GM12864 (cell line): ENCODE data around the gene MBD3.
"Not testable (repeated sequence)": the region's sequence is repeated elsewhere in the genome, so short reads cannot be mapped to it uniquely, and the experiment has no call there.

Experiments
- DNase-seq: peaks from one replicate; pipeline ENCODE4 v3.0.0-alpha.2; 2011; ENCODE audit warnings: low read depth
- H3K4me3 ChIP-seq: 2 replicates; pipeline ENCODE4 v1.5.1; 2011; ENCODE audit warnings: mild to moderate bottlenecking, low read depth, low read length, control low read depth
- TF ChIP-seq, protein P1 (sequence below): IDR thresholded peaks from 2 replicates; pipeline ENCODE4 v1.5.1; 2011; ENCODE audit warnings: low read depth, mild to moderate bottlenecking, moderate library complexity, low read length, control low read depth, inconsistent platforms; ENCODE audit errors: missing control alignments

Gene MBD3

DNA sequence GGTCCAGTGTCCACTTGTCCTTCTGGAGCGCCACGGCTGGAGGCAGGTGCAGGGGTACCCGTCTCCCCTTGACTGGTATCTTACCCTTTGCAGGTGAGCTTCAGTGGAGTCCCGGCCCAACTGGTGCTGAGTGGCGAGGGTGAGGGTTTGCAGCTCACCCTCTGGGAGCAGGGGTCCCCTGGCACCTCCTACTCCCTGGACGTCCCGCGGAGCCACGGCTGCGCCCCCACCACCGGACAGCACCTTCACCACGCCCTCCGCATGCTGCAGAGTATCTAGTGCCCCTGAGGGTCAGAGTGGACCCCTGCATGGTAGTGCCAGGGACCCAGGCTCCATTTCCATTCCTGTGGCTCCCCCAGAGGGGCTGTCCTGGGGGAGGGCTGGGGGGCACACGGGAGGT lies 57.7 kb downstream of the MBD3 start:
- DNase-seq, result no peak
- TF ChIP-seq, protein P1, sequence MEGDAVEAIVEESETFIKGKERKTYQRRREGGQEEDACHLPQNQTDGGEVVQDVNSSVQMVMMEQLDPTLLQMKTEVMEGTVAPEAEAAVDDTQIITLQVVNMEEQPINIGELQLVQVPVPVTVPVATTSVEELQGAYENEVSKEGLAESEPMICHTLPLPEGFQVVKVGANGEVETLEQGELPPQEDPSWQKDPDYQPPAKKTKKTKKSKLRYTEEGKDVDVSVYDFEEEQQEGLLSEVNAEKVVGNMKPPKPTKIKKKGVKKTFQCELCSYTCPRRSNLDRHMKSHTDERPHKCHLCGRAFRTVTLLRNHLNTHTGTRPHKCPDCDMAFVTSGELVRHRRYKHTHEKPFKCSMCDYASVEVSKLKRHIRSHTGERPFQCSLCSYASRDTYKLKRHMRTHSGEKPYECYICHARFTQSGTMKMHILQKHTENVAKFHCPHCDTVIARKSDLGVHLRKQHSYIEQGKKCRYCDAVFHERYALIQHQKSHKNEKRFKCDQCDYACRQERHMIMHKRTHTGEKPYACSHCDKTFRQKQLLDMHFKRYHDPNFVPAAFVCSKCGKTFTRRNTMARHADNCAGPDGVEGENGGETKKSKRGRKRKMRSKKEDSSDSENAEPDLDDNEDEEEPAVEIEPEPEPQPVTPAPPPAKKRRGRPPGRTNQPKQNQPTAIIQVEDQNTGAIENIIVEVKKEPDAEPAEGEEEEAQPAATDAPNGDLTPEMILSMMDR, result no peak
- H3K4me3 ChIP-seq, result no peak overlapping the region

DNA sequence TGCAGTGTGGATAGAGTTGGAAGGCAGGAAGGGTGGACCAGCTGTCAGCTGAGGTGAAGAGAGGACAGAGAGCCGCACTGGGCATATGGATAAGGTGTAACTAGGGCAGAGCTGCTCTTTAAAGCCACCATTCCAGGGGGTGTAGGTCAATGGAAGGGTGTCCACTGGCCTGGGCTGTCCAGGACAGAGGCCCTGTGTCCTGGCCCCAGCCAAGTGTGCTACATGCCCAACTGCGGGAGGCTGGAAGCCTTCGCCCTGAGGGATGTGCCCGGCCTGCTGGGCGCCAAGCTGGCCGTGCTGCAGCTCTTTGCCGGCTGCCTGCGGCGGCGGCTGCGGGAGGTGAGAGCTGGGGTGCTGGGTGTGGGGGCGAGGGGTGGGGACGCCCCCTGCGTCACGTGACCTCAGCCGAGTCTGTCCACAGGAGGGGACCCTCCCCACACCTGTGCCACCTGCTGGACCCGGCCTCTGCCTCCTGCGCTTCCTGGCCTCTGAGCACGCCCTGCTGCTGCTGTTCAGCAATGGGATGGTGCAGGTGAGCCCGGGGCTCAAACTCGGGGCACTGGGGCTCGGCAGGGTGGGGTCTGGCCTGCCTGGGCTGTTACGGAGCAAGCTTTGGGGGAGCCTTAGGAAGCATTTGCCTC lies 59.0 kb downstream of the MBD3 start:
- H3K4me3 ChIP-seq, result no peak overlapping the region
- TF ChIP-seq, protein P1, result no peak
- DNase-seq, result no peak

DNA sequence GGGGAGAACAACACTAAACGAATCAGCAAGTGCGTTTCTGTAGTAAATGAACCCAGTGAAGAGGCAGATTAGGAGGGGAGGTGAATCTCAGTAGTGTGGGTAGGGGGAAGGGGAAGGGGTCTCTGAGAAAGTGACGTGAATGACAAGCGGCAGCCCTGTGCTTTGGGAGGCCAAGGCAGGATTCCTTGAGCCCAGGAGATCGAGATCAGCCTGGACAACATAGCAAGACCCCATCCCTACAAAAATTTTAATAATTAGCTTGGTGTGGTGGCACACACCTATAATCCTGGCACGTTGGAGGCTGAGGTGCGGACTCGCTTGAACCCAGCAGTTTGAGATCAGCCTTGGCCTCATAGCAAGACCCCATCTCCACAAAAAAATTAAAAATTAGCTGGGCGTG lies 60.7 kb downstream of the MBD3 start:
- no peak overlapping the region for H3K4me3 ChIP-seq
- TF ChIP-seq, protein P1, result no peak
- no peak for DNase-seq

DNA sequence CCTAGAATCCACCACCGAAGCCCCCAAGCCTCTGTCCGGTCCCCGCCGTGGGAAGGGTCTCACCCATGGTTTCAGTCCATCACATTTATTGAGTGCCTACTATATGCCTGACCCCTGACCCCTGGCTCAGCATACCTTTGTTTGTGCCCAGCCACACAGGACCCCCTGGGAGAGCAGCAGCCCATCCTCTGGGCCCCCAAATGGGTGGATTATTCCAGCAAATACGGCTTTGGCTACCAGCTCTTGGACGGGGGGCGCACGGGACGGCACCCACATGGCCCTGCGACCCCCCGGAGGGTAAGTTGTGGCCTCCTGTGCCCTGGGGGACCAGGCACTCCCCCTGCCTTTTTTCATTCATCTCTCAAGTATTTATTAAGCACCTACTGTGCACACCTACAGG lies 61.1 kb downstream of the MBD3 start:
- DNase-seq, result no peak
- H3K4me3 ChIP-seq, result no peak overlapping the region
- TF ChIP-seq, protein P1, result no peak

DNA sequence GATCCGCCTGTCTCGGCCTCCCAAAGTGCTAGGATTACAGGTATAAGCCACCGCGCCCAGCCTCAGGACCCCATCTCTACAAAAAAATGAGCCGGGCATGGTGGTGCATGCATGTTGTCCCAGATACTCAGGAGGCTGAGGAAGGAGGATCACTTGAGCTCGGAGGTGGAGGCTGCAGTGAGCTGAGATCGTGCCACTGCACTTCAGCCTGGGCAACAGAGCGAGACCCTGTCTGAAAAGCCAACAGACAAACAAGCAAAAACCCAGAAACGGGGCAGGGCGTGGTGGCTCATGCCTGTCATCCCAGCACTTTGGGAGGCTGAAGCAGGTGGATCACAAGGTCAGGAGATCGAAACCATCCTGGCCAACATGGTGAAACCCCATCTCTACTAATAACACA lies 61.8 kb downstream of the MBD3 start:
- H3K4me3 ChIP-seq, DNase-seq: not testable (repeated sequence)

DNA sequence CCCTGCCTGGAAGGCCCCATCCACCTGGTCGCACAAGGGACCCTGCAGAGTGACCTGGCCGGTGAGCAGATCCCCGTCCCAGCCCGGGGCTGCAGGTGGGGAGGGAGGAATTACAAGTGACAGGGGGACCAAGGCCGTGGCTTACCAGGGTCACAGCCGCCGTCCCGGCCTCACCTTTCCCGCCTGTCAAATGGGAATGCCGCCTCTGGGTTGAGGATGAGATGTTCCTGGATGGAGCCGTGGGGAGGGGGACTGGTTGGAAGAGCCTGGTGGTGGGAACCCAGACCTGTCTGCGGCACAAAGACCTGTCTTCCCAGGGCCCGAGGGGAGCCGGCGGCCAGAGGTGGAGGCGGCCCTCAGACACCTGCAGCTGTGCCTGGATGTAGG lies 63.2 kb downstream of the MBD3 start:
- H3K4me3 ChIP-seq, result no peak overlapping the region
- TF ChIP-seq, protein P1, result no peak
- no peak for DNase-seq

DNA sequence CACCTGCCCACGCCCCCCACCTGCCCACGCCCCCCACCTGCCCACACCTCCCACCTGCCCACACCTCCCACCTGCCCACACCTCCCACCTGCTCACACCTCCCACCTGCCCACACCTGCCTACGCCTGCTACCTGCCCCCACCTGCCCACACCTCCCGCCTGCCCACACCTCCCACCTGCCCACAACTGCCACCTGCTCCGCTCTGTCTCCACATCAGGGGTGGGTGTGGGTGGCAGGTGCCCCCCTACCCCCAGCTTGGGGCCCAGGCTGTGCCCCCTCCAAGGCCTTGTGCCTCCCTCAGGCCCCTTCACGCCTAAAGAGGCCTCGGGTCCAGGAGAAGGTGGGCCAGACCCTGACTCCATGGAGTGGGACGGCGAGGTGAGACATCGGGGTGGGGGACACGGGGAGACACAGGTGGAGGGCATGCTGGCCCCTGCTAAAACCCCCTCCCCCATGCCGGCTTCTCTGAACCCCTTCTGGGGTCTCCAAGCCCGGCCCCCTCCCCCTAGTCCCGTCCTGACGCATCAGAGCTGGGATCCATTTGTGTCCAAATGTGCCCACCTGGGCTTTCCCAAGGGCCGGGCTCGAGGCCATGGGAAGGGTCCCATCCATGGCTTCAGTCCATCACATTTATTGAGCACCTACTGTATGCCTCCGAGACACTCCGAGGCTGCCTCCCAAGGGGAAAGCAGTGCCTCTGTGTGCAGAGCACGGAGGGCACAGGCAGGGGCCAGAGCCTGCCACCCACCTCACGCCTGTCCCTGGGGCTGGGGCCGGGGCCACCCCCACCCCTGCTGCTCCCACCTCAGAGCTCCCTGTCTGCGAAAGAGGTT lies 63.9 kb downstream of the MBD3 start:
- no peak for DNase-seq
- TF ChIP-seq, protein P1, result no peak
- no peak overlapping the region for H3K4me3 ChIP-seq
